Upper lobe of left lung (tissue), 4 donors: ENCODE measurements around the gene TNKS1BP1.

Source experiments
- POLR2A ChIP-seq, 4 donors: fragments of 450-650 bp; IDR thresholded peaks; one replicate each; pipeline ENCODE4 v1.5.1; 2016 to 2017; ENCODE audit warnings: antibody characterized with exemption in 4 of 4, mild to moderate bottlenecking in 2 of 4
- TF ChIP-seq, protein P1 (sequence below), 6 experiments: fragments of 450-650 bp in 4 of 6; fragments of 200-600 bp in 2 of 6; sonication (generic) in 2 of 6; IDR thresholded peaks; one replicate each; pipeline ENCODE4 v1.5.1; 2016 to 2019; ENCODE audit warnings: antibody characterized with exemption in 6 of 6

DNA sequence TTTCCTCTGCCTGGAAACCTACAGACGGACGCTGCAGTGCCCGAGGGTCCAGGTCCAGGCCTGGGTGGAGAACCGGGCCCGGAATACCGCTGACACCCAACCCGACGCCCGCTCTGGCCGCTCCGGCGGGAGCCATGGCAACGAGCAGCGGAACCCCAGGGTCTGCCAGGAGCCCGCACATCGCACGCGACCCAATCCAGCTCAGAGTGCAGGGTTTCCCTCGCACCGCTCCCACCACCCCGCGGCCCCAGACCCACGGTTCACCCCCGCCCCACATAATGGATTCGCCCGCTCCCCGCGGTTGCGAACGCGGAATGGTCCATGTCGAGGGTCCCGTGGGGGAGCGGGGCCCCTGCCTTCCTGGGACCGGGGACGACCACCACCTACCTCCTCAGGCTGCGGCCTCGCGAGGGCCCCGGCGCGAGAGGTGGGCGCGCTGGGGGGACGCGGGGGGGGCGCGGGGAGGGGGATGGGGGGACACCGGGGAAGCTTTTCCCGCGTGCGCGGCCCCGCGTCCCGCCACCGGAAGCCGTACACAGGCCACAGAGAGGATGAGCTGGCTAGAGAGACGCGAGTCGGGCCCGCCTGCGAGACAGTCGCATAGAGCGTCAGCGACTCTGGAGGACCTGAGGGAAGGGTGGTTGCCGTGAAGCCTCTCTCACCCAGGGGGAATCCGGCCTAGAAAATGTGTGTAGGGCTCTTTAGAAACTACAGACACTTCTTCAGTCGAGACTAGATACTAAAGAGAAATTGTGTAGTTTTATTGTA lies 10.8 kb upstream of the TNKS1BP1 start, which contains the start of gene SSRP1:
- TF ChIP-seq POLR2A (IDR thresholded peaks at IDR 0.05): peak in 2 of 4 donors; percentile 50 to 61
- TF ChIP-seq, protein P1, sequence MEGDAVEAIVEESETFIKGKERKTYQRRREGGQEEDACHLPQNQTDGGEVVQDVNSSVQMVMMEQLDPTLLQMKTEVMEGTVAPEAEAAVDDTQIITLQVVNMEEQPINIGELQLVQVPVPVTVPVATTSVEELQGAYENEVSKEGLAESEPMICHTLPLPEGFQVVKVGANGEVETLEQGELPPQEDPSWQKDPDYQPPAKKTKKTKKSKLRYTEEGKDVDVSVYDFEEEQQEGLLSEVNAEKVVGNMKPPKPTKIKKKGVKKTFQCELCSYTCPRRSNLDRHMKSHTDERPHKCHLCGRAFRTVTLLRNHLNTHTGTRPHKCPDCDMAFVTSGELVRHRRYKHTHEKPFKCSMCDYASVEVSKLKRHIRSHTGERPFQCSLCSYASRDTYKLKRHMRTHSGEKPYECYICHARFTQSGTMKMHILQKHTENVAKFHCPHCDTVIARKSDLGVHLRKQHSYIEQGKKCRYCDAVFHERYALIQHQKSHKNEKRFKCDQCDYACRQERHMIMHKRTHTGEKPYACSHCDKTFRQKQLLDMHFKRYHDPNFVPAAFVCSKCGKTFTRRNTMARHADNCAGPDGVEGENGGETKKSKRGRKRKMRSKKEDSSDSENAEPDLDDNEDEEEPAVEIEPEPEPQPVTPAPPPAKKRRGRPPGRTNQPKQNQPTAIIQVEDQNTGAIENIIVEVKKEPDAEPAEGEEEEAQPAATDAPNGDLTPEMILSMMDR (IDR thresholded peaks at IDR 0.05): no peak
